Medulla oblongata (tissue), 1 donor: Measurements from ENCODE around the gene UST.

Experiments
- DNase-seq: peaks from one replicate; pipeline ENCODE4 v3.0.0-alpha.2; 2015; ENCODE audit errors: extremely low spot score

UST gene

GRCh38 chr6:149118737-149119653 is 372.2 kb downstream of the UST start:
- no peak for DNase-seq

GRCh38 chr6:149122850-149123821 is 376.3 kb downstream of the UST start:
- DNase-seq = no peak

GRCh38 chr6:149125309-149125708 is 378.5 kb downstream of the UST start:
- DNase-seq = no peak
